Activated B cell treated with CpG ODN at 0.5 μM for 24 hours (primary cell): Measurements from ENCODE around the gene ZNF518B. TPM values are rescaled to one million over a fixed set of nuclear protein-coding genes. Genes with fewer than 3 reads are reported as not detected.
"Not testable (repeated sequence)": the region's sequence is repeated elsewhere in the genome, so short reads cannot be mapped to it uniquely, and the experiment has no call there.

Experiments used
- ATAC-seq: fragments of 200-7000 bp; cut with Tn5 transposase; one replicate; pipeline ENCODE4 v1.10.0; 2021; ENCODE audit warnings: low read depth, mild to moderate bottlenecking, moderate library complexity
- CTCF ChIA-PET: fragments of 350-600 bp; sonication (Branson Sonifier 250); formaldehyde crosslinking; loops from one replicate; lab custom pipeline; 2021; ENCODE audit warnings: antibody characterized with exemption; lab: Charles Lee
- POLR2A ChIA-PET: fragments of 350-600 bp; sonication (Branson Sonifier 250); formaldehyde crosslinking; loops from one replicate; lab custom pipeline; 2021; ENCODE audit warnings: antibody characterized with exemption; lab: Charles Lee
- DNase-seq: peaks from one replicate; pipeline ENCODE4 v3.0.0; 2022
- H3K27ac Mint-ChIP-seq: one replicate; pipeline ENCODE4 v1.8.0; 2020; ENCODE audit warnings: mixed read lengths
- H3K27me3 Mint-ChIP-seq: one replicate; pipeline ENCODE4 v1.8.0; 2021; ENCODE audit warnings: mixed read lengths
- H3K36me3 Mint-ChIP-seq: one replicate; pipeline ENCODE4 v1.8.0; 2021; ENCODE audit warnings: low read depth, mixed read lengths
- H3K4me1 Mint-ChIP-seq: one replicate; pipeline ENCODE4 v1.8.0; 2021; ENCODE audit warnings: mixed read lengths
- H3K4me3 Mint-ChIP-seq: one replicate; pipeline ENCODE4 v1.8.0; 2020; ENCODE audit warnings: mild to moderate bottlenecking, mixed read lengths
- H3K9me3 Mint-ChIP-seq: one replicate; pipeline ENCODE4 v1.8.0; 2020; ENCODE audit warnings: mixed read lengths
- intact Hi-C: fragments of 100-400 bp; cut with micrococcal nuclease; formaldehyde crosslinking; loops from one replicate; pipeline ENCODE4 v1.15.1; 2024
- total RNA-seq: library from RNA; stranded (reverse); gene quantifications from 2 replicates; pipeline ENCODE4 v1.2.3, GENCODE V29; 2022
- TF ChIP-seq, protein P1 (sequence below): fragments of 200-600 bp; IDR thresholded peaks from one replicate; pipeline ENCODE4 v1.8.0; 2022; ENCODE audit warnings: antibody characterized with exemption, mild to moderate bottlenecking

ZNF518B gene
- total RNA-seq, 1 donor from 2014 or later: 29.9 TPM

DNA sequence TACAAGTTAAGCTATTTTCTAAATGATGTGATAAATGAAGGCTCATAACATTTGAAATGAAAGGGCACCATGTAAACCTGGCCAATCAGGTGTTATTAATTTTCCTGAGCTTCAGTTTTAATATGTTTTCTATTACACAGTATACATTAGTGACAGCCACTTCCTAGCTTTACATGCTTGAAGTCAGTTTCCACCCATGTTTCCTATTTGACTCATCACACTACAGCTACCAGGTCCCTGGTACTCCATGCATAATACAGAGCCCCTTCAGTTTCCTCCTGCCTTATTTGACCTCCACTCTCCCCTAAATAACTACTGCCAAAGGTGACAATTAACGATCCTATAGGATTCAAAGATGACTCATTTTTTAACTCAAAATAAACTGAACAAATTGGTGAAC lies 18.3 kb downstream of the ZNF518B start:
- TF ChIP-seq, protein P1, sequence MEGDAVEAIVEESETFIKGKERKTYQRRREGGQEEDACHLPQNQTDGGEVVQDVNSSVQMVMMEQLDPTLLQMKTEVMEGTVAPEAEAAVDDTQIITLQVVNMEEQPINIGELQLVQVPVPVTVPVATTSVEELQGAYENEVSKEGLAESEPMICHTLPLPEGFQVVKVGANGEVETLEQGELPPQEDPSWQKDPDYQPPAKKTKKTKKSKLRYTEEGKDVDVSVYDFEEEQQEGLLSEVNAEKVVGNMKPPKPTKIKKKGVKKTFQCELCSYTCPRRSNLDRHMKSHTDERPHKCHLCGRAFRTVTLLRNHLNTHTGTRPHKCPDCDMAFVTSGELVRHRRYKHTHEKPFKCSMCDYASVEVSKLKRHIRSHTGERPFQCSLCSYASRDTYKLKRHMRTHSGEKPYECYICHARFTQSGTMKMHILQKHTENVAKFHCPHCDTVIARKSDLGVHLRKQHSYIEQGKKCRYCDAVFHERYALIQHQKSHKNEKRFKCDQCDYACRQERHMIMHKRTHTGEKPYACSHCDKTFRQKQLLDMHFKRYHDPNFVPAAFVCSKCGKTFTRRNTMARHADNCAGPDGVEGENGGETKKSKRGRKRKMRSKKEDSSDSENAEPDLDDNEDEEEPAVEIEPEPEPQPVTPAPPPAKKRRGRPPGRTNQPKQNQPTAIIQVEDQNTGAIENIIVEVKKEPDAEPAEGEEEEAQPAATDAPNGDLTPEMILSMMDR: no peak
- intact Hi-C loops: no loop called here
- ATAC-seq: no peak
- ChIA-PET CTCF (no interaction called here), POLR2A (no interaction called here)
- Mint-ChIP-seq H3K27me3 (no peaks in the 10 kb centered on the region), H3K27ac (no peak overlapping the region), H3K36me3 (peaks cover 19% of the 10 kb centered on the region), H3K4me1 (no peaks in the 10 kb centered on the region), H3K4me3 (no peak overlapping the region), H3K9me3 (peaks cover 21% of the 10 kb centered on the region)
- no peak for DNase-seq

DNA sequence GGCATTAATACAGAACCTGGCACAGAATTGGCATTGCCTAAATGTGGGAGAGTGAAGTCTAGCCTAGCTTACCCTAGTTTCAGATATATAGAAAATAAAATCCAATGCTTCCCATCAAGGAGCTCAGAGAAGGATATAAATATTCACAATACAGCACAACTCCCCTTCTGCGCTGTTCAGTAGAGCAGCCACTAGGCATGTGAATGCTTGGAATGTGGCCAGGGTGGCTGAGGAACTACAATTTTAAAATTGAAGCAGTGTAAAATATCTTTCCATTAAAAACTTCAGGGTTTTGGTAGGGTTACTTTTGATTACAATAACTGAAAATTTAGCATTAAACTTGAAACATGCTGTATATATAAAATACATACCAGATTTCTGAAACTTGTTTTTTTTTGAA lies 19.5 kb downstream of the ZNF518B start:
- intact Hi-C loops: no loop called here
- no peak overlapping the region for H3K4me3 Mint-ChIP-seq
- DNase-seq: no peak
- peaks cover 10% of the 10 kb centered on the region for H3K36me3 Mint-ChIP-seq
- ChIA-PET POLR2A (no interaction called here), CTCF (no interaction called here)
- peaks cover 12% of the 10 kb centered on the region for H3K9me3 Mint-ChIP-seq
- H3K27me3 Mint-ChIP-seq: no peaks in the 10 kb centered on the region
- no peak overlapping the region for H3K27ac Mint-ChIP-seq
- no peaks in the 10 kb centered on the region for H3K4me1 Mint-ChIP-seq
- no peak for ATAC-seq
- TF ChIP-seq, protein P1: no peak

DNA sequence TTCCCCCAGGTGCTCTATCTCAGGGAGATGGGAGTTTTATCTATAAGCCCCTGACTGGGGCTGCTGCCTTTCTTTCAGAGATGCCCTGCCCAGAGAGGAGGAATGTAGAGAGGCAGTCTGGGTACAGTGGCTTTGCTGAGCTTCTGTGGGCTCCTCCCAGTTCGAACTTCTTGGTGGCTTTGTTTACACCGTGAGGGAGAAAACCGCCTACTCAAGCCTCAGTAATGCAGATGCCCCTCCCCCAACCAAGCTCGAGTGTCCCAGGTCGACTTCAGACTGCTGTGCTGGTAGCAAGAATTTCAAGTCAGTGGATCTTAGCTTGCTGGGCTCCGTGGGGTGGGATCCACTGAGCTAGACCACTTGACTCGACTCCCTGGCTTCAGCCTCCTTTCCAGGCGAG lies 29.5 kb downstream of the ZNF518B start:
- intact Hi-C loops, DNase-seq, H3K4me3 Mint-ChIP-seq, ATAC-seq, H3K27ac Mint-ChIP-seq, H3K36me3 Mint-ChIP-seq, H3K27me3 Mint-ChIP-seq, CTCF ChIA-PET, POLR2A ChIA-PET: not testable (repeated sequence)
- H3K4me1 Mint-ChIP-seq: peaks cover 18% of the 10 kb centered on the region
- H3K9me3 Mint-ChIP-seq: peaks cover 23% of the 10 kb centered on the region

DNA sequence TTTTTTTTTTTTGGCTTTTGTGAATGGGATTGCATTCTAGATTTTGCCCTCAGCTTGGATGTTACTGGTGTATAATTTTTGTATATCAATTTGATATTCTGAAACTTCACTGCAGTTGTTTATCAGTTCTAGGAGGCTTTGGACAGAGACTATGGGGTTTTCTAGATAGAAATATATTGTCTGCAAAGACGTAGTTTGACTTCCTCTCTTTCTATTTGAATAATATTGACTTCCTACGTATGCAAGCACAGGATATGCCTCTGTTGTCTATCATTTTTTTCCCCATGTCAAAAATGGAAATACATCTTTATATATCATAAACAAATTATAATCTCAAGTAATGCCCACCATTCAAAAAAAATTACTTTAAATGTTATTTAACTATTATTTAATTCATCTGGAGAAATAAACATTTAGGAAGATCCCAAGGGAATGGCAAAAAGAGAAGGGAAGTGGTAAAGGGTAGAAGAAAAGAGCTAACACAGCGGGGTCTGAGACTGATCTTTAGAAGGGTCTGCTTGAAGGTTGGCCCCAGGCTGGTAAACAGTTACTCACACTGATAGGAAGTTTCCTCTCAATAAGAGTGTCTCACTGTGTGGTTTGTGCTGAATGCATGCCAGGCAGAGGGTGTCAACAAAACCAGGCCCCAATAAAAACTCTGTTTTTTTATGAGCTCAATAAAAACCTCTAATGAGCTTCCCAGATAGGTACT lies 35.7 kb downstream of the ZNF518B start:
- intact Hi-C loops: no loop called here
- DNase-seq (no peak), ATAC-seq (peak; percentile 42)
- Mint-ChIP-seq H3K4me1 (peaks cover 36% of the 10 kb centered on the region), H3K4me3 (no peak overlapping the region), H3K9me3 (peaks cover 28% of the 10 kb centered on the region), H3K36me3 (peaks cover 3% of the 10 kb centered on the region), H3K27me3 (no peaks in the 10 kb centered on the region), H3K27ac (no peak overlapping the region)
- ChIA-PET POLR2A (interaction anchor here (0.7 kb wide), 1 partner anchor 10 kb away, joined by 3 read pairs; no protein-coding TSS in a partner anchor), CTCF (no interaction called here)
- TF ChIP-seq, protein P1: no peak

DNA sequence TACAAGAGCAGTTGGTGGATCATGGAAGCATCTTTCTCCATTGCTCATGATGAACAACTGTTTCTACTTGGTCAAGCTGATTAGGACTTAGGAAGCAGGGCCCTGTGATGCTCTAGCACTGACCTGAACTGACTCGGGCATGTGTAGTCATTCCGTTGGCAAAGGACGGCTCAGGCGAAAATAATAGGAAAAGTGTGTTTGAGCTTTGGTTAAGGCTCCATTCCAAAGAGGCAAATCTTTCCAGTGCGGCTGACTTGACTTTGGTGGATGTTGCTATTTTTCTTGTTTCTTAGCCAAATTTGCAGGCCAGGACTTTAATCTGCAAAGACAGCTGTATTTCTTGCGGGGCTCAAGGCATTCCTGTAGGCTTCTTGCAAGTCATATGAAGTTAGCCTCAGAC lies 39.5 kb downstream of the ZNF518B start:
- DNase-seq: no peak
- peaks cover 48% of the 10 kb centered on the region for H3K4me1 Mint-ChIP-seq
- CTCF ChIA-PET: no interaction called here
- H3K27me3 Mint-ChIP-seq: no peaks in the 10 kb centered on the region
- H3K4me3 Mint-ChIP-seq: no peak overlapping the region
- peaks cover 17% of the 10 kb centered on the region for H3K9me3 Mint-ChIP-seq
- intact Hi-C loops: no loop called here
- ATAC-seq: no peak
- TF ChIP-seq, protein P1: no peak
- H3K27ac Mint-ChIP-seq: no peak overlapping the region
- POLR2A ChIA-PET: no interaction called here
- H3K36me3 Mint-ChIP-seq: no peaks in the 10 kb centered on the region
